H1 (cell line): ENCODE results near the gene RMND5A. TPM values are rescaled to one million over a fixed set of nuclear protein-coding genes. Genes with fewer than 3 reads are reported as not detected.

Experiments
- CBX8 ChIP-seq: fragments of 300-800, 300-1000 bp; sonication (generic); IDR thresholded peaks from 2 replicates; pipeline ENCODE4 v1.7.1; 2016; ENCODE audit warnings: low read depth, low read length, borderline replicate concordance
- polyA plus RNA-seq, 7 experiments: library from polyadenylated mRNA; depleted of rRNA in 3 of 7; stranded (reverse) in 5 of 7; unstranded in 2 of 7; fragments of >200 nt in 5 of 7; fragments of 200-250 nt in 2 of 7; gene quantifications; 1 replicate in 5 of 7; 2 replicates in 1 of 7; 4 replicates in 1 of 7; pipeline versions ENCODE4 v1.2.1 to v1.2.3, GENCODE V29; 2011 to 2013; ENCODE audit warnings: missing spikeins in 2 of 7, mixed read lengths in 2 of 7
- total RNA-seq: library from RNA; stranded (reverse); fragmentation: NEBNext Ultra II Directional; extraction: Animal tissue kit (Norgen Biotek cat#: 25700); gene quantifications from 2 replicates; pipeline ENCODE4 v1.2.1, GENCODE V29; 2021
- TF ChIP-seq, protein P1 (sequence below): IDR thresholded peaks from 2 replicates; pipeline ENCODE4 v1.6.1; 2012; ENCODE audit warnings: inconsistent platforms
- TF ChIP-seq, protein P2 (sequence below): IDR thresholded peaks from 2 replicates; pipeline ENCODE4 v1.6.1; 2011; ENCODE audit warnings: low read length, improper control_type of control experiment

The RMND5A gene
- total and polyA plus RNA-seq, 2 of the 8 experiments (the other 6 are each of a cell fraction or from before 2014, with no cell fraction given) = 21.0 to 66.2 TPM

DNA sequence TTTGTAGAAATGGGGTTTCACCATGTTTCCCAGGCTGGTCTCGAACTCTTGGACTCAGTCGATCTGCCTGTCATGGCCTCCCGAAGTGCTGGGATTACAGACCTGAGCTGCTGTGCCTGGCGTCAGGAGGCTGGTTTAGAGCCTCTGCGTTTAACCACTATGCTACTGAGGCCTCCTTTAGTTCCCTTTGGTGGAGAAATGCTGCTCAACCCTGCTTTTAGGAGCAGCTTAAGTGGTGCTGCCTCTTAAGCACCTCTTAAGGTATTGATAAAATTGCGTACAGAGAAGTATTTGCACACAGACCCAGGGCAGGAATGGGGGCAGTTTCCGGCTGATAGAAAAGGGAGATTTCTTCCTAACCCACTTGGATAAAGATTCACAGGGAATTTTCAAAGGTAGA is 62.7 kb downstream of the RMND5A start (continued):
- TF ChIP-seq CBX8 = no peak
- TF ChIP-seq, protein P1, sequence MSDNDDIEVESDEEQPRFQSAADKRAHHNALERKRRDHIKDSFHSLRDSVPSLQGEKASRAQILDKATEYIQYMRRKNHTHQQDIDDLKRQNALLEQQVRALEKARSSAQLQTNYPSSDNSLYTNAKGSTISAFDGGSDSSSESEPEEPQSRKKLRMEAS = no peak
- TF ChIP-seq, protein P2, sequence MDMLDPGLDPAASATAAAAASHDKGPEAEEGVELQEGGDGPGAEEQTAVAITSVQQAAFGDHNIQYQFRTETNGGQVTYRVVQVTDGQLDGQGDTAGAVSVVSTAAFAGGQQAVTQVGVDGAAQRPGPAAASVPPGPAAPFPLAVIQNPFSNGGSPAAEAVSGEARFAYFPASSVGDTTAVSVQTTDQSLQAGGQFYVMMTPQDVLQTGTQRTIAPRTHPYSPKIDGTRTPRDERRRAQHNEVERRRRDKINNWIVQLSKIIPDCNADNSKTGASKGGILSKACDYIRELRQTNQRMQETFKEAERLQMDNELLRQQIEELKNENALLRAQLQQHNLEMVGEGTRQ = no peak
